K562 (cell line): ENCODE data around the gene POU2F1. TPM values are rescaled to one million over a fixed set of nuclear protein-coding genes. Genes with fewer than 3 reads are reported as not detected.

Experiments used
- ATAC-seq: fragments of 200-7000 bp; cut with Tn5 transposase; 3 replicates; pipeline ENCODE4 v1.9.1; 2020; ENCODE audit warnings: moderate library complexity
- BruUV-seq: library from RNA; stranded (reverse); fragments of 400-500 nt; replicated peaks from 2 replicates; lab custom pipeline; 2021; lab: Mats Ljungman, UMichigan
- CTCF ChIA-PET: fragments of 300-600 bp; formaldehyde crosslinking; extraction: SDS; loops from one replicate; lab custom pipeline; 2021; ENCODE audit warnings: low intra/inter-chr PET ratio; lab: Yijun Ruan, JAX
- POLR2A ChIA-PET: fragments of 300-600, 350-650 bp; sonication (Branson Sonifier 250); formaldehyde crosslinking; extraction: SDS; loops from one replicate; lab custom pipeline; 2021; ENCODE audit warnings: antibody characterized with exemption, inconsistent platforms; lab: Yijun Ruan, JAX
- DNase-seq, 4 experiments: peaks; one replicate each; pipeline versions ENCODE4 v3.0.0 to v3.0.0-alpha.2; 2011 to 2018; ENCODE audit warnings: low spot score in 3 of 4, mixed read lengths in 3 of 4; ENCODE audit errors: extremely low read depth in 1 of 4
- FAIRE-seq: peaks from 2 replicates; lab custom pipeline; 2011; peaks lifted over from hg19 to GRCh38; lab: Jason Lieb, UNC
- H2AFZ ChIP-seq: 2 replicates; pipeline ENCODE4 v1.6.0; 2011; ENCODE audit warnings: low read depth, low read length, control low read depth, inconsistent platforms
- H3K27ac ChIP-seq: fragments of 200-600 bp; 3 replicates; pipeline ENCODE4 v1.8.0; 2011; ENCODE audit warnings: low read depth, mild to moderate bottlenecking, control low read depth, inconsistent platforms, low read length, moderate library complexity, mixed read lengths; ENCODE audit errors: extremely low read depth
- H3K27me3 ChIP-seq, 2 experiments: fragments of 300-600 bp in 1 of 2; 2 replicates in 1 of 2; 3 replicates in 1 of 2; pipeline versions ENCODE4 v1.6.0 to v1.8.0; 2011; ENCODE audit warnings: inconsistent platforms in 2 of 2, low read length in 2 of 2, mild to moderate bottlenecking in 1 of 2, mixed read lengths in 1 of 2, moderate library complexity in 1 of 2; ENCODE audit not compliant: control insufficient read depth in 2 of 2, insufficient read depth in 2 of 2
- H3K36me3 ChIP-seq: fragments of 300-600 bp; 3 replicates; pipeline ENCODE4 v1.8.0; 2011; ENCODE audit warnings: mild to moderate bottlenecking, low read length, inconsistent platforms; ENCODE audit not compliant: control insufficient read depth, insufficient read depth
- H3K4me1 ChIP-seq, 2 experiments: fragments of 200-600 bp in 1 of 2; replicated peaks in 1 of 2; 2 replicates in 1 of 2; 3 replicates in 1 of 2; pipeline versions ENCODE4 v1.5.1 to v1.8.0; 2011; ENCODE audit warnings: inconsistent platforms in 2 of 2, low read length in 2 of 2, mild to moderate bottlenecking in 1 of 2, mixed read lengths in 1 of 2, moderate library complexity in 1 of 2; ENCODE audit not compliant: control insufficient read depth in 2 of 2, insufficient read depth in 2 of 2
- H3K4me2 ChIP-seq: 2 replicates; pipeline ENCODE4 v1.6.1; 2011; ENCODE audit warnings: low read length, control low read depth, inconsistent platforms, mixed read lengths; ENCODE audit not compliant: insufficient read depth
- H3K4me3 ChIP-seq: fragments of 200-600 bp; sonication (generic), shearing (Covaris generic); 2 replicates; pipeline ENCODE4 v1.5.1; 2016; ENCODE audit warnings: control low read depth, inconsistent platforms
- H3K79me2 ChIP-seq: fragments of 200-600 bp; 3 replicates; pipeline ENCODE4 v1.8.0; 2011; ENCODE audit warnings: low read length, inconsistent platforms; ENCODE audit not compliant: control insufficient read depth, insufficient read depth
- H3K9ac ChIP-seq, 2 experiments: 2 replicates each; pipeline versions ENCODE4 v1.6.0 to v1.6.1; 2011; ENCODE audit warnings: low read depth in 2 of 2, low read length in 2 of 2, control low read depth in 1 of 2, inconsistent platforms in 1 of 2, mild to moderate bottlenecking in 1 of 2, mixed read lengths in 1 of 2; ENCODE audit not compliant: insufficient read depth in 1 of 2
- H3K9me1 ChIP-seq: one replicate; pipeline ENCODE4 v1.6.0; 2011; ENCODE audit warnings: inconsistent platforms, mild to moderate bottlenecking, low read length, moderate library complexity; ENCODE audit not compliant: control insufficient read depth, insufficient read depth
- H3K9me3 ChIP-seq: replicated peaks from 2 replicates; pipeline ENCODE4 v1.5.1; 2011; ENCODE audit warnings: low read depth, low read length, inconsistent platforms; ENCODE audit not compliant: control insufficient read depth, insufficient read depth
- H4K20me1 ChIP-seq: replicated peaks from 2 replicates; pipeline ENCODE4 v1.6.1; 2011; ENCODE audit warnings: low read length, inconsistent platforms, mixed read lengths; ENCODE audit not compliant: control insufficient read depth, insufficient read depth
- CHD4 ChIP-seq: fragments of 200-600 bp; sonication (generic); IDR thresholded peaks from 3 replicates; pipeline ENCODE4 v1.6.1; 2012; ENCODE audit warnings: low read depth, mild to moderate bottlenecking, mixed read lengths, low read length, inconsistent platforms; ENCODE audit not compliant: insufficient read depth, insufficient replicate concordance, poor library complexity, severe bottlenecking
- DACH1 ChIP-seq: fragments of 450-650 bp; IDR thresholded peaks from 2 replicates; pipeline ENCODE4 v1.6.1; 2018; ENCODE audit not compliant: partially characterized antibody
- HMG20B ChIP-seq: fragments of 250-450 bp; sonication (Bioruptor Pico); IDR thresholded peaks from 2 replicates; pipeline ENCODE4 v1.5.0; 2021; ENCODE audit warnings: mild to moderate bottlenecking
- HNRNPK ChIP-seq: fragments of 200-400 bp; formaldehyde crosslinking; IDR thresholded peaks from one replicate; pipeline ENCODE4 v1.6.1; 2018; ENCODE audit warnings: mild to moderate bottlenecking, low read depth, low read length; ENCODE audit not compliant: poor library complexity, severe bottlenecking
- ILK ChIP-seq: fragments of 450-650 bp; IDR thresholded peaks from 2 replicates; pipeline ENCODE4 v1.6.1; 2016; ENCODE audit warnings: missing genetic modification characterization, low read depth, mild to moderate bottlenecking, missing compliant biosample characterization, moderate library complexity, borderline replicate concordance
- SMARCB1 ChIP-seq: IDR thresholded peaks from 2 replicates; pipeline ENCODE4 v1.6.1; 2011; ENCODE audit warnings: improper control_type of control experiment, low read depth; ENCODE audit not compliant: insufficient read length
- WGBS: fragments of 100-300 bp; shearing (Covaris generic); methylation state at CpG from one replicate; pipeline ENCODE4 v1.1.6; 2016; ENCODE audit warnings: low coverage, mixed read lengths; ENCODE audit not compliant: insufficient coverage; ENCODE audit errors: missing lambda C conversion rate; 5-methylcytosine and 5-hydroxymethylcytosine counted together
- in situ Hi-C: fragments of 300-500 bp; cut with MboI; formaldehyde crosslinking; loops from 4 replicates; pipeline ENCODE4 v1.15.0; 2018; ENCODE audit warnings: inconsistent platforms, mixed read lengths
- intact Hi-C: fragments of 100-400 bp; cut with micrococcal nuclease; formaldehyde crosslinking; loops from 2 replicates; pipeline ENCODE4 v1.14.2; 2022
- polyA plus RNA-seq, 8 experiments: library from polyadenylated mRNA; depleted of rRNA in 4 of 8; stranded (reverse) in 5 of 8; unstranded in 3 of 8; fragments of >200 nt; fragmentation: Nextera tagmentation in 2 of 8; fragmentation: Illumina TruSeq in 1 of 8; extraction: Ambion mirVana in 2 of 8; extraction: Trizol in 1 of 8; gene quantifications; 2 replicates each; pipeline versions ENCODE4 v1.2.1 to v1.2.3, GENCODE V29; 2011 to 2014; ENCODE audit warnings: inconsistent platforms in 1 of 8, missing spikeins in 1 of 8
- total RNA-seq, 7 experiments: library from RNA; depleted of rRNA in 6 of 7; stranded (reverse); fragments of >200 nt in 6 of 7; fragmentation: Illumina TruSeq in 2 of 7; extraction: Trizol in 2 of 7; gene quantifications; 2 replicates each; pipeline versions ENCODE4 v1.2.1 to v1.2.3, GENCODE V29; 2011 to 2021; ENCODE audit warnings: low replicate concordance in 1 of 7
- TF ChIP-seq, protein P1 (sequence below), 2 experiments: fragments of 450-650 bp; IDR thresholded peaks; 2 replicates each; pipeline ENCODE4 v1.6.1; 2016; ENCODE audit warnings: mild to moderate bottlenecking in 2 of 2, borderline replicate concordance in 1 of 2, low read depth in 1 of 2, moderate library complexity in 1 of 2

POU2F1 gene
- total and polyA plus RNA-seq, 9 of the 15 experiments (the other 6 are each of a cell fraction or from before 2014, with no cell fraction given) = 2.6 to 22.3 (median 8.8) TPM

GRCh38 chr1:167455786-167456446, 235.2 kb downstream of the POU2F1 start:
- TF ChIP-seq DACH1 (no peak), SMARCB1 (no peak), HMG20B (CRISPR knock-in tag) (no peak), CHD4 (no peak), ILK (tag) (no peak), HNRNPK (no peak)
- TF ChIP-seq, protein P1, sequence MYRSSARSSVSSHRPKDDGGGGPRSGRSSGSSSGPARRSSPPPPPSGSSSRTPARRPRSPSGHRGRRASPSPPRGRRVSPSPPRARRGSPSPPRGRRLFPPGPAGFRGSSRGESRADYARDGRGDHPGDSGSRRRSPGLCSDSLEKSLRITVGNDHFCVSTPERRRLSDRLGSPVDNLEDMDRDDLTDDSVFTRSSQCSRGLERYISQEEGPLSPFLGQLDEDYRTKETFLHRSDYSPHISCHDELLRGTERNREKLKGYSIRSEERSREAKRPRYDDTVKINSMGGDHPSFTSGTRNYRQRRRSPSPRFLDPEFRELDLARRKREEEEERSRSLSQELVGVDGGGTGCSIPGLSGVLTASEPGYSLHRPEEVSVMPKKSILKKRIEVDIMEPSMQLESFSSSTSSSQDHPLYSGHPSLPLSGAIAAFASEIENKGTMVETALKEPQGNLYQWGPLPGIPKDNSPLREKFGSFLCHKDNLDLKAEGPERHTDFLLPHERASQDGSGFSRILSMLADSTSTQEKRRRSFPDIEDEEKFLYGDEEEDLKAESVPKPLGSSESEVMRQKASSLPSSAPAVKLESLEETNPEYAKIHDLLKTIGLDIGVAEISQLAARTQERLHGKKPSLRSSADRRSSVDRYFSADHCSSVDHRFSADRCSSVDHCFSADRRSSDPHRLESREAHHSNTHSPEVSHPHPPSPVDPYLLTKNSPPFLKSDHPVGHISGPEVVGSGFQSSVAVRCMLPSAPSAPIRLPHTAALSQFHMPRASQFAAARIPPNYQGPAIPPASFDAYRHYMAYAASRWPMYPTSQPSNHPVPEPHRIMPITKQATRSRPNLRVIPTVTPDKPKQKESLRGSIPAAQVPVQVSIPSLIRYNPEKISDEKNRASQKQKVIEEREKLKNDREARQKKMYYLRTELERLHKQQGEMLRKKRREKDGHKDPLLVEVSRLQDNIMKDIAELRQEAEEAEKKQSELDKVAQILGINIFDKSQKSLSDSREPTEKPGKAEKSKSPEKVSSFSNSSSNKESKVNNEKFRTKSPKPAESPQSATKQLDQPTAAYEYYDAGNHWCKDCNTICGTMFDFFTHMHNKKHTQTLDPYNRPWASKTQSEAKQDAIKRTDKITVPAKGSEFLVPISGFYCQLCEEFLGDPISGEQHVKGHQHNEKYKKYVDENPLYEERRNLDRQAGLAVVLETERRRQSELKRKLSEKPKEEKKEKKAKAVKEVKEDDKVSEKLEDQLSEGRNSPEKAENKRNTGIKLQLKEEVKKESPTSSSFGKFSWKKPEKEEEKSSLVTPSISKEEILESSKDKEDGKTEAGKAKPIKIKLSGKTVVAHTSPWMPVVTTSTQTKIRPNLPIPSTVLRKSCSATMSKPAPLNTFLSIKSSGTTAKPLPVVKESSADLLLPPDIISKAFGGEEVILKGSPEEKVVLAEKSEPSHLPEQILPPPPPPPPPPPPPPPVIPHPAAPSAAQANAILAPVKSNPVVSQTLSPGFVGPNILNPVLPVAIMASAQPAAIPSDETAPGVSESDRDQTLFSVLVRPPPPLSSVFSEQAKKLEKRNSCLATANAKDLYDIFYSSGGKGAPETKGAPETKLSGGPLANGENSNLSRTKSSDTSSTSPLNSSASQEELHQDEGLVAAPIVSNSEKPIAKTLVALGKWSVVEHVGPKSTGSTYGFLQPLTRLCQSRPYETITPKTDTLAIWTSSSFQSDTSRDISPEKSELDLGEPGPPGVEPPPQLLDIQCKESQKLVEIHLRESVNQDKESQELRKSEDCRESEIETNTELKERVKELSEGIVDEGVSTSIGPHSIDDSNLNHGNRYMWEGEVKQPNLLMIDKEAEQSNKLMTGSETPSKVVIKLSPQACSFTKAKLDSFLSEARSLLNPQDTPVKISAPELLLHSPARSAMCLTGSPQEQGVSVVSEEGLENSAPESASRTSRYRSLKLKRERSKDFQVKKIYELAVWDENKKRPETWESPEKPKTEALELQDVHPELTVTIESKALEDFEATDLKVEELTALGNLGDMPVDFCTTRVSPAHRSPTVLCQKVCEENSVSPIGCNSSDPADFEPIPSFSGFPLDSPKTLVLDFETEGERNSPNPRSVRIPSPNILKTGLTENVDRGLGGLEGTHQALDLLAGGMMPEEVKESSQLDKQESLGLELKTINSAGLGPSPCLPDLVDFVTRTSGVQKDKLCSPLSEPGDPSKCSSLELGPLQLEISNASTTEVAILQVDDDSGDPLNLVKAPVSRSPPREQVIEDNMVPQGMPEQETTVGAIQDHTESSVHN (IDR thresholded peaks at IDR 0.05; ENCODE audit: borderline replicate concordance in 1 of 2, low read depth in 1 of 2) = no peak
- TF ChIP-seq, all 486 proteins: peak for 0
- peaks cover 38 to 59% of the 10 kb centered on the region in 2 experiments for H3K27me3 ChIP-seq
- H3K4me3 ChIP-seq = peak overlapping the region; percentile 50
- H3K4me2 ChIP-seq = peak overlapping the region; percentile 81
- ATAC-seq (peak; percentile 19), FAIRE-seq (peak; percentile 75), DNase-seq (no peak)
- H4K20me1 ChIP-seq = no peaks in the 10 kb centered on the region; the same call in 1 of the 2 replicates
- no peaks in the 10 kb centered on the region for H3K36me3 ChIP-seq
- H3K4me1 ChIP-seq = peaks cover 8 to 19% of the 10 kb centered on the region in 2 experiments
- no TSS peak for BruUV-seq
- no peaks in the 10 kb centered on the region for H3K9me1 ChIP-seq
- in situ Hi-C loops (no loop called here), intact Hi-C loops (no loop called here)
- peak overlapping the region; percentile 91 for H2AFZ ChIP-seq
- peak overlapping the region in 1 of 2 experiments; percentile 90; a peak in 2 of 4 replicates for H3K9ac ChIP-seq
- ChIA-PET CTCF (interaction anchor here (0.6 kb wide), 1 partner anchor 631 kb away, joined by 3 read pairs; no protein-coding TSS in a partner anchor), POLR2A (interaction anchor here (0.6 to 0.8 kb wide), 3 partner anchors 18 to 489 kb away, joined by 3 read pairs; no protein-coding TSS in a partner anchor)
- no peaks in the 10 kb centered on the region for H3K9me3 ChIP-seq
- no peak overlapping the region for H3K27ac ChIP-seq
- 9% methylated on average over 18 of the region's 23 CpGs for WGBS
- H3K79me2 ChIP-seq = no peaks in the 10 kb centered on the region
